Activated CD4-positive, CD25-positive, alpha-beta regulatory T cell (primary cell): ENCODE results near the gene PRPF4.

Experiments used
- DNase-seq, 4 experiments: peaks; one replicate each; lab custom pipeline; 2025; lab: John Stamatoyannopoulos, UW

Gene PRPF4

GRCh38 chr9:113311961-113312360 lies 36.5 kb downstream of the PRPF4 start:
- no peak for DNase-seq

- no peak for DNase-seq
Observed at GRCh38 chr9:113313261-113313660, 37.8 kb downstream of the PRPF4 start.

- DNase-seq: no peak
Observed at GRCh38 chr9:113315231-113315630, 39.8 kb downstream of the PRPF4 start.

GRCh38 chr9:113316030-113316429 lies 40.6 kb downstream of the PRPF4 start:
- DNase-seq: no peak

DNA sequence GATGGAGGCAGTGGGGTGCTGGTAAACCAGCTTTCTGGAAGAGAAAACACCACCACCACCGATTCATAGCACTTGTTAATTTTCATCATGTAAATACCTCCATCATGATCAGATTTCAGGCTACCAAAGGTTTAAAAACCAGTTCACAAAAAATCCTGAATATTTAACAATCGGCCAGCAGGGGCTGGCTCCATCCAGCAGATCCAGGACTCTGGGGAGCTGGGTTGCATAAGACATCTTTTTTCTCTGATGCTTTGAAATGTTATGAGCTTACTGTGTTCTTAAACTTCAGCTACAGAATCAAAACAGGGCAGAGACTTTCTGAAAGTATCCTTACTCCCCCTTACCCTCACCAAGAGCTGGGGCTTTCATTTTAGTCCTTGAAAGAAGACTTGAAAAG lies 42.3 kb downstream of the PRPF4 start:
- DNase-seq: no peak

GRCh38 chr9:113319054-113319453 lies 43.6 kb downstream of the PRPF4 start:
- DNase-seq: no peak

- no peak for DNase-seq
Observed at GRCh38 chr9:113320051-113320450, 44.6 kb downstream of the PRPF4 start.

GRCh38 chr9:113322671-113323070 lies 47.2 kb downstream of the PRPF4 start:
- no peak for DNase-seq

DNA sequence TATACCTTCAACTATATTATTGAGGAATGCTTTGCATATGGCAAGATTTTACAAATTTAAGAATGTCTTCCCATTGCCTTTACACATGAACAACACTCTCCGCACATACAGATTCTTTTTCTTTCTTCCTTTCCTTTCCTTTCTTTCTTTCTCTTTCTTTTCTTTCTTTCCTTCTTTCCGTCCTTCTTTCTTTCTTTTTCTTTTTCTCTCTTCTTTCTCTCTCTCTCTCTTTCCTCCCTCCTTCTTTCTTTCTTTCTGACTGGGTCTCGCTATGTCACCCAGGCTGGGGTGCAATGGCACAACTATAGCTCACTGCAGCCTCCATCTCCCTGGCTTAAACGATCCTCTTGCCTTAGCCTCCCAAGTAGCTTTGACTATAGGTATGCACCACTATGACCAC lies 50.8 kb downstream of the PRPF4 start:
- no peak for DNase-seq

GRCh38 chr9:113328045-113328782 lies 52.8 kb downstream of the PRPF4 start:
- DNase-seq: no peak

GRCh38 chr9:113331780-113332179 lies 56.3 kb downstream of the PRPF4 start:
- no peak for DNase-seq

- no peak for DNase-seq
Observed at GRCh38 chr9:113337714-113338113, 62.3 kb downstream of the PRPF4 start.

DNA sequence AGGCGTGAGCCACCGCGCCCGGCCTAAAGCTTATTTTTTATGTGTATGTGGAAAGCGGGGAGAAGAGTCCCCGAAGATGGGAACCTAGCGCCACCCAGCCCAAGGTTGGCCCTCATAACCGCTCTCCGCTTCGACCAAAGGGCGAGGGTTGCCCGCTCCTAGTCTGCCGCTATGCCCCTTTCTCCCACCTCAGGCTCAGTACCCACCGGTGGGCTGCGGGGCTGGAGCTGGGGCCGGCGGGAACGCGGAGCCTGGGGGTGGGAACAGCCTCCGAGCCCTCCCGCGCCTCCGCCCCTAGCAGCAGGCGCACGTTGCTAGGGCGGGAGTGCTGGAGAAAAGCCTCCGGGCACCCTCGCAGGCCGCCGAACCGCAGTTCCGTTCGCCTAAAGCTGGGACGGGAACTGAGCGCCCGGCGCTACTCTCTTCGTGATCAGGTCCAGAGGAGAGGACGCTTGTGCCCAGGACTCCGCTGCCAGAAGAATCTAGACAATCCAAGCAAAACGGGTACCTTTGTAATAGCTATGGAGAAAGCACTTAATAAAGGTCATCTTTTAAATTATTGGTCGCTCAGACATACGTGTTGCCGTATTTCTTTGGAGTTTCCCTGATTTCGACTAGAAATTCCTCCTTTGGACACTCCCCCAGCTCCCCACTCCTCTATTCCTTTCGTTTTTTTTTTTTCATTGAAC lies 64.7 kb downstream of the PRPF4 start, which contains the start of gene WDR31:
Gene WDR31 (minus strand): TSS at position 265 of the 689 bp plus-strand sequence. CDS start 8,253 bp downstream, outside the sequence.
- DNase-seq: peak; percentile 55 to 65 (median 58)

GRCh38 chr9:113341712-113342410 lies 66.4 kb downstream of the PRPF4 start:
- DNase-seq: no peak
